MM.1S (cell line): ENCODE data around the gene ABCA2.

Experiments used
- DNase-seq: peaks from one replicate; pipeline ENCODE4 v3.0.0-alpha.2; 2015
- H2AFZ ChIP-seq: fragments of 300-600 bp; sonication (generic); 2 replicates; pipeline ENCODE4 v1.6.0; 2016; ENCODE audit warnings: antibody characterized with exemption, low read length
- H3F3A ChIP-seq: fragments of 300-600 bp; sonication (generic); 2 replicates; pipeline ENCODE4 v1.6.1; 2016; ENCODE audit warnings: mild to moderate bottlenecking, antibody characterized with exemption, low read length, moderate library complexity, mixed read lengths; ENCODE audit not compliant: insufficient read depth
- H3K27ac ChIP-seq: fragments of 300-600 bp; sonication (generic); 2 replicates; pipeline ENCODE4 v1.5.1; 2016; ENCODE audit warnings: mild to moderate bottlenecking, low read length
- H3K27me3 ChIP-seq: fragments of 300-600 bp; sonication (generic); replicated peaks from 2 replicates; pipeline ENCODE4 v1.6.0; 2016; ENCODE audit warnings: low read length; ENCODE audit not compliant: insufficient read depth
- H3K36me3 ChIP-seq: fragments of 300-600 bp; sonication (generic); replicated peaks from 2 replicates; pipeline ENCODE4 v1.6.1; 2016; ENCODE audit warnings: mild to moderate bottlenecking, low read length, mixed read lengths; ENCODE audit not compliant: insufficient read depth
- H3K4me1 ChIP-seq: fragments of 300-600 bp; sonication (generic); 2 replicates; pipeline ENCODE4 v1.6.1; 2016; ENCODE audit warnings: low read length, mixed read lengths
- H3K4me2 ChIP-seq: fragments of 300-600 bp; sonication (generic); 2 replicates; pipeline ENCODE4 v1.6.0; 2016; ENCODE audit warnings: low read depth, low read length
- H3K4me3 ChIP-seq: fragments of 300-600 bp; sonication (generic); 2 replicates; pipeline ENCODE4 v1.5.1; 2016; ENCODE audit warnings: low read length, mixed read lengths
- H3K79me2 ChIP-seq: fragments of 300-600 bp; sonication (generic); 2 replicates; pipeline ENCODE4 v1.6.1; 2016; ENCODE audit warnings: mixed run types, low read length, mixed read lengths
- H3K9ac ChIP-seq: fragments of 300-600 bp; sonication (generic); 2 replicates; pipeline ENCODE4 v1.6.1; 2016; ENCODE audit warnings: low read length, mixed read lengths
- H3K9me2 ChIP-seq: fragments of 300-600 bp; sonication (generic); replicated peaks from 2 replicates; pipeline ENCODE4 v1.6.1; 2016; ENCODE audit warnings: mild to moderate bottlenecking, low read length, mixed read lengths; ENCODE audit not compliant: insufficient read depth
- H3K9me3 ChIP-seq: fragments of 300-600 bp; sonication (generic); replicated peaks from 2 replicates; pipeline ENCODE4 v1.6.1; 2016; ENCODE audit warnings: mild to moderate bottlenecking, low read length, mixed read lengths; ENCODE audit not compliant: insufficient read depth
- H4K20me1 ChIP-seq: fragments of 300-600 bp; sonication (generic); 2 replicates; pipeline ENCODE4 v1.6.1; 2016; ENCODE audit warnings: mild to moderate bottlenecking, low read length, moderate library complexity, mixed read lengths; ENCODE audit not compliant: insufficient read depth
- CTCF ChIP-seq: fragments of 300-600 bp; sonication (generic); IDR thresholded peaks from 2 replicates; pipeline ENCODE4 v1.5.1; 2016; ENCODE audit warnings: antibody characterized with exemption, low read length, mixed read lengths
- EZH2 ChIP-seq: fragments of 300-600 bp; sonication (generic); optimal IDR thresholded peaks from 2 replicates; pipeline ENCODE3; 2017; ENCODE audit warnings: low read depth, mild to moderate bottlenecking, antibody characterized with exemption, low read length, mixed read lengths
- EZH2phosphoT487 ChIP-seq: fragments of 300-600 bp; sonication (generic); IDR thresholded peaks from 2 replicates; pipeline ENCODE4 v1.6.1; 2018; ENCODE audit warnings: antibody characterized with exemption, low read length

The ABCA2 gene

DNA sequence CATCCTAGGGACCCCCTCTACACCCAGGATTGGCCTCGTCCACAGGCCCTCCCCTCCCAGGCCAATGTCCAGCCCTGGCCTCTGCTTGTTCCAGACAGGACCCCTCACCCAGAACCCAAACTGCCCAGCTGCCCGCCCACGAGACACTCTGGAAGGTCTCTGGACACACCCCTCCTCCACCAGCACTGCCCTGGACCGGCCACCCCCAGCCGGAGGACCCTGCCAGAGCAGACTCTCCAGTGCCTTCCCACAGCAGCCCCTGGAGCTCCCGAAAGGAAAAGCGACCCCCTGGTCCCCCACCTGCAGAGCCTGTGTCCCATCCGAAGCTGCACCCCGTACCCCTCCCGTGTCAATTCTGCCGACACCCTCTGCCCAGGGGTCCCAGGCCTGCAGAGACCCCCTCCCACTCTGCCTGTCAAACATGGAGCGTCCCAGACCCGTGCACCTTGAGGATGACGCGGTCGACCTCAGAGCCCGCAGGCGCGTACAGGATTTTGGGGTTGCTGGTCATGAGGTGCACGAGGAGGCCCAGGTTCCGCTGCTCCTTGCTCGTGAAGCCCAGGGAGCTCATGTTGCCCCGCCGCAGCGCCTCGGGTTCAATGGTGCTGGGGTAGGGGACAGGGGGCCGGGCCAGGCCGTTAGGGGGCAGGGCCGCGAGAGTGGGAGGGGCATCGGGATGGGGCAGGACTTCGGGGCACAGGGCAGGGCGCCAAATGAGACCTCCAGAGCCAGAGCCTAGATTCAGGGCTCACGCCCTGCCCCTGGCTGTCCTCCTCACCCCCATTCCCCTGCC is 8.0 kb downstream of the ABCA2 start:
- Histone ChIP-seq H3K79me2 (no peaks in the 10 kb centered on the region), H3K4me3 (no peak overlapping the region), H3F3A (no peaks in the 10 kb centered on the region), H3K4me1 (no peaks in the 10 kb centered on the region), H3K9me2 (no peaks in the 10 kb centered on the region), H3K36me3 (no peaks in the 10 kb centered on the region), H3K9me3 (no peaks in the 10 kb centered on the region), H2AFZ (no peak overlapping the region), H4K20me1 (no peaks in the 10 kb centered on the region), H3K9ac (no peak overlapping the region), H3K27ac (no peak overlapping the region), H3K4me2 (no peak overlapping the region), H3K27me3 (peaks cover 35% of the 10 kb centered on the region)
- no peak for TF ChIP-seq EZH2phosphoT487
- no peak for TF ChIP-seq CTCF
- TF ChIP-seq EZH2, result no peak
- DNase-seq, result no peak

GRCh38 chr9:137018761-137019559 is 9.1 kb downstream of the ABCA2 start:
- Histone ChIP-seq H3K4me1 (no peaks in the 10 kb centered on the region), H3K4me3 (no peak overlapping the region), H3K36me3 (no peaks in the 10 kb centered on the region), H2AFZ (no peak overlapping the region), H3K4me2 (no peak overlapping the region), H3K79me2 (no peaks in the 10 kb centered on the region), H3K9me3 (no peaks in the 10 kb centered on the region), H3K27me3 (peaks cover 45% of the 10 kb centered on the region), H3K27ac (no peak overlapping the region), H3K9me2 (no peaks in the 10 kb centered on the region), H3F3A (no peaks in the 10 kb centered on the region), H3K9ac (no peak overlapping the region), H4K20me1 (no peaks in the 10 kb centered on the region)
- no peak for TF ChIP-seq EZH2phosphoT487
- no peak for TF ChIP-seq EZH2
- no peak for TF ChIP-seq CTCF
- no peak for DNase-seq

DNA sequence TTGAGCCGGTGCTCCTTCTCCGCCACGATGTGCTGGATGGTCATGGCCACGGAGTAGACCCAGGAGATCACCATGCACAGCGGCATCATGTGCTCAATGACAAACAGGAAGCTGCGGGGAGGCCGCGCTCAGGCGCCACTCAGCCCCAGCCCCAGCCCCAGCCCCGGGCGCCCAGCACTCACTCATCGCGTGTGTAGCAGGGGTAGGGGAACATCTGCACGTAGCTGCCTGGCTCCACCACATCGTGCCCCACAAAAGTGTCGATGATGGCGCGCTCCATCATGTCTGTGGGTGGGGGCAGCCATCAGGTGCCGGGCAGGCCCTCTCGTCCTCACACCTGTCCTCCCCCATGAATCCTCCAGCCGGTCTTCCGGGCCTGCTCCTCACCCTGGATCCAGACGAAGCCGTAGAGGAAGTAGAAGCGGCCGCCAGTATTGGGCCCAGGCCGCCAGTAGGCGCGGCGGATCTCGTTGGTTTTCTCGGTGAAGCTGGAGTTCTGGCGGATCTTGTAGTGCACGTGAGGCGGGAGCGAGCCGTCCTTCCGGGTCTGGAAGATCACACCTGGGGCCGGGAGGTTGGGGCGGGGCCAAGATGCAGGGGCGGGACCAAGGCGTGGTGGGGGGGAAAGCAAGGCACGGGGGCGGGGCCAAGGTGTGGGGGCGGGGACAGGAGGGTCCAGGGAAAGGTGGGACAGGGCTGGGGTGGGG is 10.1 kb downstream of the ABCA2 start:
- H4K20me1 ChIP-seq, result no peaks in the 10 kb centered on the region
- no peaks in the 10 kb centered on the region for H3K4me1 ChIP-seq
- H3K36me3 ChIP-seq, result no peaks in the 10 kb centered on the region
- no peaks in the 10 kb centered on the region for H3K9me2 ChIP-seq
- no peak overlapping the region for H3K4me2 ChIP-seq
- no peaks in the 10 kb centered on the region for H3K79me2 ChIP-seq
- H3K27ac ChIP-seq, result no peak overlapping the region
- TF ChIP-seq CTCF (no peak), EZH2 (no peak), EZH2phosphoT487 (no peak)
- H3K27me3 ChIP-seq, result peaks cover 51% of the 10 kb centered on the region
- no peak overlapping the region for H2AFZ ChIP-seq
- no peak overlapping the region for H3K9ac ChIP-seq
- DNase-seq, result no peak
- no peaks in the 10 kb centered on the region for H3K9me3 ChIP-seq
- no peaks in the 10 kb centered on the region for H3F3A ChIP-seq
- H3K4me3 ChIP-seq, result no peak overlapping the region
